Gastroesophageal sphincter (tissue), 4 donors: ENCODE measurements around the gene SPPL2A. TPM values are rescaled to one million over a fixed set of nuclear protein-coding genes. Genes with fewer than 3 reads are reported as not detected.

Experiments
- ATAC-seq: fragments of 150-250 bp; one replicate; pipeline ENCODE4 v1.9.1; 2016; ENCODE audit warnings: mild to moderate bottlenecking, moderate library complexity
- H3K27ac ChIP-seq, 4 donors: fragments of 200-600 bp; sonication (generic) in 3 of 4; 1 replicate in 3 of 4; 2 replicates in 1 of 4; pipeline ENCODE4 v1.5.1; 2016 to 2019
- H3K27me3 ChIP-seq: fragments of 200-600 bp; sonication (generic); one replicate; pipeline ENCODE4 v1.5.1; 2019
- H3K36me3 ChIP-seq, 2 donors: fragments of 200-600 bp; sonication (generic); one replicate each; pipeline ENCODE4 v1.5.1; 2019; ENCODE audit warnings: control low read depth in 1 of 2
- H3K4me1 ChIP-seq, 3 donors: fragments of 200-600 bp; sonication (generic); 1 replicate in 2 of 3; 2 replicates in 1 of 3; pipeline ENCODE4 v1.5.1; 2016 to 2019; ENCODE audit warnings: control low read depth in 2 of 3
- H3K4me3 ChIP-seq, 2 donors: fragments of 200-600 bp; sonication (generic); one replicate each; pipeline ENCODE4 v1.5.1; 2019; ENCODE audit warnings: mild to moderate bottlenecking in 1 of 2, moderate library complexity in 1 of 2
- H3K9me3 ChIP-seq, 3 donors: fragments of 200-600 bp; sonication (generic); one replicate each; pipeline ENCODE4 v1.5.1; 2017 to 2019; ENCODE audit warnings: control low read depth in 2 of 3
- EP300 ChIP-seq: sonication (generic); formaldehyde crosslinking; IDR thresholded peaks from one replicate; pipeline ENCODE4 v1.6.1; 2017; ENCODE audit warnings: antibody characterized with exemption, mild to moderate bottlenecking
- POLR2AphosphoS5 ChIP-seq: sonication (generic); formaldehyde crosslinking; IDR thresholded peaks from one replicate; pipeline ENCODE4 v1.6.1; 2017; ENCODE audit warnings: antibody characterized with exemption
- WGBS, 2 donors: methylation state at CpG; one replicate each; pipeline ENCODE4 v1.1.5; 2018; ENCODE audit warnings: low coverage in 1 of 2; 5-methylcytosine and 5-hydroxymethylcytosine counted together
- small RNA-seq, 4 donors: library from RNA; depleted of rRNA; stranded (forward); fragments of <200 nt; gene quantifications; one replicate each; pipeline ENCODE3, GENCODE V24; 2016
- total RNA-seq, 4 donors: library from RNA; depleted of rRNA; stranded (reverse); fragments of >200 nt; gene quantifications; one replicate each; pipeline ENCODE4 v1.1.0, GENCODE V29; 2016
- TF ChIP-seq, protein P1 (sequence below), 4 experiments: fragments of 200-600 bp in 2 of 4; fragments of 450-650 bp in 2 of 4; sonication (generic) in 1 of 4; IDR thresholded peaks; one replicate each; pipeline ENCODE4 v1.5.1; 2017 to 2019; ENCODE audit warnings: antibody characterized with exemption in 4 of 4, mild to moderate bottlenecking in 2 of 4, moderate library complexity in 2 of 4

The SPPL2A gene
- total RNA-seq, 4 donors from 2014 or later = 114 to 236 (median 140) TPM

DNA sequence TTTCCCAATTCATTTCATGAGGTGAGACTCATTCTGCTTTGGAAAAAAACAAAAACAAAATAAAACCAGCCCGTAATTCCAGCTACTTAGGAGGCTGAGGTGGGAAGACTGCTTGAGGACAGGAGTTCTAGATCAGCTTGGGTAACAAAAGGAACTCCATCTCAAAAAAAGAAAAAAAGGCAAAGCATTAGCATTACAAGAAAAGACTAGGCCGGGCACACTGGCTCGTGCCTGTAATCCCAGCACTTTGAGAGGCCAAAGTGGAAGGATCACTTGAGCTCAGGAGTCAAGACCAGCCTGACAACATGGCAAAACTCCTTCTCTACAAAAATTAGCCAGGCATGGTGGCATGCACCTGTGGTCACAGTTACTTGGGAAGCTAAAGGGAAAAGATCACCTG lies 112.8 kb downstream of the SPPL2A start:
- H3K27me3 ChIP-seq = no peaks in the 10 kb centered on the region
- TF ChIP-seq, protein P1, sequence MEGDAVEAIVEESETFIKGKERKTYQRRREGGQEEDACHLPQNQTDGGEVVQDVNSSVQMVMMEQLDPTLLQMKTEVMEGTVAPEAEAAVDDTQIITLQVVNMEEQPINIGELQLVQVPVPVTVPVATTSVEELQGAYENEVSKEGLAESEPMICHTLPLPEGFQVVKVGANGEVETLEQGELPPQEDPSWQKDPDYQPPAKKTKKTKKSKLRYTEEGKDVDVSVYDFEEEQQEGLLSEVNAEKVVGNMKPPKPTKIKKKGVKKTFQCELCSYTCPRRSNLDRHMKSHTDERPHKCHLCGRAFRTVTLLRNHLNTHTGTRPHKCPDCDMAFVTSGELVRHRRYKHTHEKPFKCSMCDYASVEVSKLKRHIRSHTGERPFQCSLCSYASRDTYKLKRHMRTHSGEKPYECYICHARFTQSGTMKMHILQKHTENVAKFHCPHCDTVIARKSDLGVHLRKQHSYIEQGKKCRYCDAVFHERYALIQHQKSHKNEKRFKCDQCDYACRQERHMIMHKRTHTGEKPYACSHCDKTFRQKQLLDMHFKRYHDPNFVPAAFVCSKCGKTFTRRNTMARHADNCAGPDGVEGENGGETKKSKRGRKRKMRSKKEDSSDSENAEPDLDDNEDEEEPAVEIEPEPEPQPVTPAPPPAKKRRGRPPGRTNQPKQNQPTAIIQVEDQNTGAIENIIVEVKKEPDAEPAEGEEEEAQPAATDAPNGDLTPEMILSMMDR (IDR thresholded peaks at IDR 0.05) = no peak
- TF ChIP-seq EP300 (no peak), POLR2AphosphoS5 (no peak)
- H3K4me3 ChIP-seq = no peak overlapping the region
- no peak overlapping the region for H3K27ac ChIP-seq
- ATAC-seq = no peak
- H3K4me1 ChIP-seq = no peaks in the 10 kb centered on the region
- WGBS, 2 donors = 60 to 97% methylated on average over 1 to 3 of the region's 3 CpGs
- H3K9me3 ChIP-seq = no peaks in the 10 kb centered on the region
- peaks cover 2 to 89% of the 10 kb centered on the region in 2 donors for H3K36me3 ChIP-seq

Small RNA genes within 50 kb of the gene (small RNA-seq; reads per million reads assigned to genes)
- gene AC012100.1 = 0 reads per million in 4 donors
- gene RN7SL354P = 0 reads per million in 4 donors

Other genes starting within 250 kb of the SPPL2A start
- under 1 TPM in 1 of 4 donors, not detected in 3; 0.94 TPM for gene USP50, start 219.0 kb downstream of the SPPL2A start, total RNA-seq
- gene TRPM7, start 78.9 kb downstream of the SPPL2A start, total RNA-seq = 10 to 100 TPM; 29.1 to 82.0 (median 40.3) TPM
- 10 to 100 TPM; 10.6 to 18.5 (median 14.0) TPM for gene AP4E1, start 143.0 kb upstream of the SPPL2A start, total RNA-seq